Right renal pelvis (tissue), 4 donors: Measurements from ENCODE around the gene MYOZ1. TPM values are rescaled to one million over a fixed set of nuclear protein-coding genes. Genes with fewer than 3 reads are reported as not detected.
"Not testable (repeated sequence)": the region's sequence is repeated elsewhere in the genome, so short reads cannot be mapped to it uniquely, and the experiment has no call there.

Experiments used
- DNase-seq, 4 donors: peaks; one replicate each; pipeline ENCODE4 v3.0.0-alpha.2; 2013; ENCODE audit warnings: low read depth in 4 of 4, low spot score in 3 of 4, missing footprints in 1 of 4
- polyA plus RNA-seq, 4 donors: library from polyadenylated mRNA; unstranded; fragments of 120-200 nt; gene quantifications; one replicate each; pipeline ENCODE4 v1.2.1, GENCODE V29; 2013; ENCODE audit not compliant: insufficient read length in 4 of 4

Gene MYOZ1
- 1 to 10 TPM; 4.9 to 7.1 (median 5.9) TPM for polyA plus RNA-seq

GRCh38 chr10:73641328-73642060, at the start of gene MYOZ1:
MYOZ1 (minus strand) TSS chr10:73641474; CDS start chr10:73640017, 1,457 bp downstream.
- DNase-seq = no peak

- not testable (repeated sequence) for DNase-seq
These were observed 49.5 kb upstream of the MYOZ1 start for GRCh38 chr10:73690755-73691154.

GRCh38 chr10:73689596-73689995, 48.3 kb upstream of the MYOZ1 start:
- not testable (repeated sequence) for DNase-seq

- DNase-seq = not testable (repeated sequence)
These were observed 46.4 kb upstream of the MYOZ1 start for GRCh38 chr10:73687641-73688040.

GRCh38 chr10:73674546-73674945, 33.3 kb upstream of the MYOZ1 start:
- not testable (repeated sequence) for DNase-seq

- DNase-seq = not testable (repeated sequence)
These were observed 27.1 kb upstream of the MYOZ1 start for GRCh38 chr10:73668378-73668777.

- not testable (repeated sequence) for DNase-seq
These were observed 25.0 kb upstream of the MYOZ1 start for GRCh38 chr10:73666153-73666809.

- DNase-seq = not testable (repeated sequence)
These were observed 24.3 kb upstream of the MYOZ1 start for GRCh38 chr10:73665581-73665980.

- DNase-seq = not testable (repeated sequence)
These were observed 23.1 kb upstream of the MYOZ1 start for GRCh38 chr10:73664156-73665040.

- not testable (repeated sequence) for DNase-seq
These were observed 22.3 kb upstream of the MYOZ1 start for GRCh38 chr10:73663621-73664020.

GRCh38 chr10:73662705-73663104, 21.4 kb upstream of the MYOZ1 start:
- not testable (repeated sequence) for DNase-seq

GRCh38 chr10:73655990-73656298, 14.7 kb upstream of the MYOZ1 start, which contains the start of gene SYNPO2L:
SYNPO2L (minus strand) TSS chr10:73656029; CDS start chr10:73655922, 107 bp downstream.
- no peak for DNase-seq

- no peak for DNase-seq
These were observed 14.1 kb upstream of the MYOZ1 start for GRCh38 chr10:73655257-73655989.

GRCh38 chr10:73653701-73654100, 12.4 kb upstream of the MYOZ1 start:
- DNase-seq = no peak

GRCh38 chr10:73653195-73653594, 11.9 kb upstream of the MYOZ1 start:
- no peak for DNase-seq

GRCh38 chr10:73650537-73651331, 9.5 kb upstream of the MYOZ1 start:
- no peak for DNase-seq

- DNase-seq = no peak
These were observed 8.7 kb upstream of the MYOZ1 start for GRCh38 chr10:73649876-73650536.

GRCh38 chr10:73648975-73649829, 7.9 kb upstream of the MYOZ1 start:
- no peak for DNase-seq
